ENCODE data around the gene ARPC1A. TPM values are rescaled to one million over a fixed set of nuclear protein-coding genes. Genes with fewer than 3 reads are reported as not detected.
A peak's percentile ranks its signal among the peaks of the same experiment; 100 is the strongest.

ARPC1A gene
- total and polyA plus RNA-seq, 2 of the 8 experiments (the other 6 are each of a cell fraction or from before 2014, with no cell fraction given) = 123 to 155 TPM

DNA sequence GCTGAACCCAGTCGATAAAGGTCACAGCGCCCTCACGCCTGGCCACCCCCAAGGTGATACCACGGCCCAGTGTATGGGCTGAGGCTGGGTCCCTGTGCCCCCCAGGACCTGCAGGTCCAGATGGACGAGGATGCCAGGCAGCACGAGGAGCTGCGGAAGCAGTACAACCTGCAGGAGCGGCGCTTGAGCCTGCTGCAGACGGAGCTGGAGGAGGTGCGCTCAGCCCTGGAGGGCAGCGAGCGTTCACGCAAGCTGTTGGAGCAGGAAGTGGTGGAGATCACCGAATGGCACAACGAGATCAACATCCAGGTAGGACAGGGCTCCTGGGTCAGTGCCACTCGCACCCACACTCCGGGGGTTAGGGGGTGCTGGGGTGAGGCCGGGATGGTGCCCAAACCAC, 24.2 kb upstream of the ARPC1A start:
- Histone ChIP-seq H2AFZ (ENCODE audit: low read length) (no peak overlapping the region), H3K27ac (ENCODE audit: low read depth, low read length) (no peak overlapping the region), H2BK120ac (replicated peaks; ENCODE audit: low read depth, low read length) (no peak overlapping the region), H3K9ac (replicated peaks in 1 of 4; ENCODE audit: extremely low read depth in 1 of 4, low read depth in 3 of 4, low read length in 3 of 4) (no peak overlapping the region), H2BK15ac (ENCODE audit: low read length) (no peak overlapping the region), H2BK20ac (ENCODE audit: low read length) (no peak overlapping the region), H3K23ac (ENCODE audit: insufficient read length) (no peak overlapping the region), H3K79me2 (ENCODE audit: control insufficient read depth in 1 of 2, insufficient read depth in 2 of 2, low read length in 2 of 2) (no peaks in the 10 kb centered on the region), H2AK5ac (ENCODE audit: low read depth, low read length) (no peak overlapping the region), H4K5ac (ENCODE audit: insufficient read length, low read depth, low read length) (no peak overlapping the region), H3K14ac (ENCODE audit: insufficient read length) (no peak overlapping the region), H3K23me2 (ENCODE audit: low read depth, low read length) (no peaks in the 10 kb centered on the region; the same call in 1 of the 2 replicates), H2BK5ac (ENCODE audit: low read depth, low read length) (no peak overlapping the region), H3K4me2 (ENCODE audit: insufficient read depth in 1 of 2, low read depth in 2 of 2, low read length in 2 of 2) (no peak overlapping the region), H3K36me3 (ENCODE audit: control insufficient read depth in 2 of 4, insufficient read depth in 4 of 4, low read length in 3 of 4) (no peaks in the 10 kb centered on the region), H3K4me1 (replicated peaks in 1 of 4; ENCODE audit: control insufficient read depth in 3 of 4, insufficient read depth in 4 of 4, low read length in 3 of 4) (no peaks in the 10 kb centered on the region; a peak in 1 of 7 replicates), H4K20me1 (replicated peaks in 1 of 2; ENCODE audit: control insufficient read depth in 1 of 2, insufficient read depth in 2 of 2, low read length in 2 of 2) (no peaks in the 10 kb centered on the region), H4K8ac (ENCODE audit: extremely low read depth, insufficient read depth, low read length) (peak overlapping the region; percentile 83; the same call in 1 of the 2 replicates), H2BK12ac (ENCODE audit: low read depth, low read length) (no peak overlapping the region), H3K56ac (replicated peaks; ENCODE audit: insufficient read length, low read depth, low read length) (no peak overlapping the region), H3K27me3 (replicated peaks in 1 of 4; ENCODE audit: control insufficient read depth in 3 of 4, extremely low read depth in 1 of 4, insufficient read depth in 3 of 4, low read length in 3 of 4) (no peaks in the 10 kb centered on the region), H3K4me3 (ENCODE audit: extremely low read depth in 1 of 4, insufficient read depth in 2 of 4, low read depth in 3 of 4, low read length in 4 of 4) (no peak overlapping the region), H3K4ac (replicated peaks; ENCODE audit: insufficient read length, low read depth, low read length) (no peak overlapping the region), H3K18ac (ENCODE audit: extremely low read depth, low read length) (no peak overlapping the region), H3K9me3 (ENCODE audit: insufficient read depth in 2 of 2, low read depth in 1 of 2, low read length in 1 of 2) (no peaks in the 10 kb centered on the region), H4K91ac (replicated peaks; ENCODE audit: insufficient read length, low read length) (no peak overlapping the region), H3K79me1 (ENCODE audit: low read depth, low read length) (0 out of 2 replicates have a peak, but pooled peaks cover 2% of the 10 kb centered on the region)
- DNase-seq (ENCODE audit: low read depth in 1 of 2, low spot score in 2 of 2) (no peak), FAIRE-seq (no peak)
- no peak for TF ChIP-seq RFX5 (IDR thresholded peaks at IDR 0.05; ENCODE audit: borderline replicate concordance, low read depth, low read length)
- TF ChIP-seq EZH2 (IDR thresholded peaks at IDR 0.05; ENCODE audit: low read depth, low read length, severe bottlenecking) = no peak
- TF ChIP-seq SAP30 (IDR thresholded peaks at IDR 0.05; ENCODE audit: insufficient read depth, insufficient replicate concordance, low read length) = no peak
- no peak for TF ChIP-seq HDAC2 (IDR thresholded peaks at IDR 0.05; ENCODE audit: borderline replicate concordance in 1 of 2, low read depth in 2 of 2, low read length in 2 of 2)
- ChIA-PET POLR2A (ENCODE audit: partially characterized antibody) (interaction anchor here (0.6 to 0.7 kb wide), 2 partner anchors 78 to 684 kb away, joined by 3 read pairs; no protein-coding TSS in a partner anchor), CTCF (ENCODE audit: partially characterized antibody) (interaction anchor here (0.6 to 3.1 kb wide), 3 partner anchors 12 to 62 kb away, joined by 3 to 13 read pairs (median 3); no protein-coding TSS in a partner anchor)
- WGBS, 2 experiments (ENCODE audit: extremely low coverage in 1 of 2, insufficient coverage in 1 of 2, insufficient read length in 1 of 2, insufficient replicate concordance in 2 of 2, low coverage in 1 of 2, low lambda C conversion rate in 2 of 2, missing lambda C conversion rate in 1 of 2) = 94% methylated on average over 19 of the region's 19 CpGs; no CpG with 5 or more reads in 1 of the 2 experiments
